Spleen (tissue), 11 donors: ENCODE measurements around the gene PXT1. TPM values are rescaled to one million over a fixed set of nuclear protein-coding genes. Genes with fewer than 3 reads are reported as not detected.

ENCODE experiments used
- DNase-seq: peaks from one replicate; pipeline ENCODE4 v3.0.0-alpha.2; 2020
- H3K27ac ChIP-seq, 8 donors: fragments of 200-600 bp; sonication (generic) in 7 of 8; 1 replicate in 4 of 8; 2 replicates in 4 of 8; pipeline versions ENCODE4 v1.5.0 to v1.8.0; 2016 to 2021; ENCODE audit warnings: inconsistent platforms in 4 of 8, mild to moderate bottlenecking in 4 of 8, moderate library complexity in 1 of 8
- H3K27me3 ChIP-seq, 7 donors: fragments of 200-600 bp; sonication (generic) in 6 of 7; replicated peaks in 1 of 7; 1 replicate in 4 of 7; 2 replicates in 3 of 7; pipeline versions ENCODE4 v1.5.0 to v1.8.0; 2016 to 2021; ENCODE audit warnings: inconsistent platforms in 3 of 7, mild to moderate bottlenecking in 1 of 7
- H3K36me3 ChIP-seq, 6 donors: fragments of 200-600 bp; sonication (generic) in 5 of 6; 1 replicate in 4 of 6; 2 replicates in 2 of 6; pipeline versions ENCODE4 v1.5.0 to v1.8.0; 2016 to 2021; ENCODE audit warnings: inconsistent platforms in 2 of 6
- H3K4me1 ChIP-seq, 6 donors: fragments of 200-600 bp; sonication (generic) in 5 of 6; 1 replicate in 3 of 6; 2 replicates in 3 of 6; pipeline versions ENCODE4 v1.5.0 to v1.8.0; 2016 to 2021; ENCODE audit warnings: inconsistent platforms in 3 of 6
- H3K4me3 ChIP-seq, 8 donors: fragments of 200-600 bp; sonication (generic) in 7 of 8; 1 replicate in 4 of 8; 2 replicates in 4 of 8; pipeline versions ENCODE4 v1.5.0 to v1.8.0; 2016 to 2021; ENCODE audit warnings: inconsistent platforms in 4 of 8, mild to moderate bottlenecking in 4 of 8, moderate library complexity in 2 of 8
- H3K9me3 ChIP-seq, 8 donors: fragments of 200-600 bp; sonication (generic) in 7 of 8; 1 replicate in 4 of 8; 2 replicates in 4 of 8; pipeline versions ENCODE4 v1.5.0 to v1.8.0; 2016 to 2021; ENCODE audit warnings: inconsistent platforms in 4 of 8
- POLR2A ChIP-seq, 3 donors: fragments of 450-650 bp; IDR thresholded peaks; one replicate each; pipeline ENCODE4 v1.5.1; 2017; ENCODE audit warnings: antibody characterized with exemption in 3 of 3, mild to moderate bottlenecking in 1 of 3
- POLR2AphosphoS5 ChIP-seq, 3 donors: sonication (generic); formaldehyde crosslinking; IDR thresholded peaks; one replicate each; pipeline ENCODE4 v1.5.1; 2017; ENCODE audit warnings: antibody characterized with exemption in 3 of 3
- WGBS, 5 donors: extraction: QIAGEN DNeasy Blood & Tissue Kit in 3 of 5; methylation state at CpG; one replicate each; pipeline versions ENCODE4 v1.1.5 to v1.1.7; 2013 to 2018; 5-methylcytosine and 5-hydroxymethylcytosine counted together
- intact Hi-C: fragments of 100-400 bp; cut with DNase I; formaldehyde crosslinking; loops from one replicate; pipeline ENCODE4 v1.15.0; 2023; ENCODE audit warnings: low total_unique reads
- polyA plus RNA-seq, 3 donors: library from polyadenylated mRNA; stranded (reverse); fragments of 200-250 nt; gene quantifications; one replicate each; pipeline ENCODE4 v1.2.1, GENCODE V29; 2013
- total RNA-seq, 7 donors: library from RNA; depleted of rRNA in 3 of 7; stranded (reverse); fragments of >200 nt in 3 of 7; fragmentation: NEBNext Ultra II Directional in 4 of 7; extraction: Animal tissue kit (Norgen Biotek cat#: 25700) in 4 of 7; gene quantifications; one replicate each; pipeline versions ENCODE4 v1.1.0 to v1.2.1, GENCODE V29; 2016 to 2021
- TF ChIP-seq, protein P1 (sequence below), 11 experiments: fragments of 200-600 bp in 7 of 11; fragments of 450-650 bp in 4 of 11; sonication (generic) in 4 of 11; IDR thresholded peaks in 8 of 11; conservative IDR thresholded peaks in 3 of 11; 1 replicate in 7 of 11; 2 replicates in 4 of 11; pipeline versions ENCODE4 v1.4.0 to v1.8.0; 2016 to 2021; ENCODE audit warnings: antibody characterized with exemption in 11 of 11, inconsistent platforms in 4 of 11, mild to moderate bottlenecking in 1 of 11
- donor health status: healthy with polysubstance abuse.
- donor health status: DM: no; HTN: no; CAD: no; lungs with moderate emphysema.
- donor health status: DM: no; HTN: no; CAD: no.
- donor health status: Bipolar disorder and iron deficiency.
- donor health status: healthy.
- donor health status: DM: no; HTN: no; CAD: no.
- donor health status: DM: yes; HTN: yes; CAD: no.

PXT1 gene
- total and polyA plus RNA-seq, 10 donors: 0.49 TPM; not detected in 9

DNA sequence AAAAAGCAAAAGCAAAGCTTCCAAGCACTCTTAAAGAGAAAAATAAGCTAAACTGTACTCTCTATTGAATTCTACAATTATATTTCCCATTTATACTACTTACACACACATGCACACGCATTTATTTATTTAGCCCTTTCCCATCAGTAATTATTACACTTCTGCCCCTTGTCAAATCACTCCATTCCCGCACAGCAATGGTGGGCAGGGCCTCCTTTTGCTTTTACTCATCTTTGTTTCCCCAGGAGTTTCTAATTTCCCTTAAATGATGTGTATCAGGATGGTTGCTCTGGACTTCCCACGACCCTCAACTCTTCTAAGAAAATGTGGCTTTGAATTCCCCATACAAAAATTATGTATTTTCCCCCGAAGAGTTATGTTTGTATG, 19.9 kb downstream of the PXT1 start:
- TF ChIP-seq POLR2AphosphoS5 (IDR thresholded peaks at IDR 0.05) (no peak), POLR2A (IDR thresholded peaks at IDR 0.05) (no peak)
- TF ChIP-seq, protein P1, sequence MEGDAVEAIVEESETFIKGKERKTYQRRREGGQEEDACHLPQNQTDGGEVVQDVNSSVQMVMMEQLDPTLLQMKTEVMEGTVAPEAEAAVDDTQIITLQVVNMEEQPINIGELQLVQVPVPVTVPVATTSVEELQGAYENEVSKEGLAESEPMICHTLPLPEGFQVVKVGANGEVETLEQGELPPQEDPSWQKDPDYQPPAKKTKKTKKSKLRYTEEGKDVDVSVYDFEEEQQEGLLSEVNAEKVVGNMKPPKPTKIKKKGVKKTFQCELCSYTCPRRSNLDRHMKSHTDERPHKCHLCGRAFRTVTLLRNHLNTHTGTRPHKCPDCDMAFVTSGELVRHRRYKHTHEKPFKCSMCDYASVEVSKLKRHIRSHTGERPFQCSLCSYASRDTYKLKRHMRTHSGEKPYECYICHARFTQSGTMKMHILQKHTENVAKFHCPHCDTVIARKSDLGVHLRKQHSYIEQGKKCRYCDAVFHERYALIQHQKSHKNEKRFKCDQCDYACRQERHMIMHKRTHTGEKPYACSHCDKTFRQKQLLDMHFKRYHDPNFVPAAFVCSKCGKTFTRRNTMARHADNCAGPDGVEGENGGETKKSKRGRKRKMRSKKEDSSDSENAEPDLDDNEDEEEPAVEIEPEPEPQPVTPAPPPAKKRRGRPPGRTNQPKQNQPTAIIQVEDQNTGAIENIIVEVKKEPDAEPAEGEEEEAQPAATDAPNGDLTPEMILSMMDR (IDR thresholded peaks at IDR 0.05 in 8 of 11, conservative IDR thresholded peaks at IDR 0.05 in 3 of 11): no peak
- no peaks in the 10 kb centered on the region for H3K27me3 ChIP-seq
- WGBS, 5 donors: 11 to 33% (median 21%) methylated on average over 4 of the region's 4 CpGs
- peak overlapping the region in 7 of 8 donors; percentile 37 to 77 (median 54) for H3K4me3 ChIP-seq
- DNase-seq: no peak
- intact Hi-C loops: no loop called here
- H3K9me3 ChIP-seq: no peaks in the 10 kb centered on the region
- H3K27ac ChIP-seq: peak overlapping the region in 7 of 8 donors; percentile 68 to 85 (median 75)
- peaks cover 0 to 18% (median 14%) of the 10 kb centered on the region in 6 donors for H3K4me1 ChIP-seq
- H3K36me3 ChIP-seq: no peaks in the 10 kb centered on the region

- Histone ChIP-seq H3K4me1 (peaks cover 0 to 18% (median 14%) of the 10 kb centered on the region in 6 donors), H3K4me3 (no peak overlapping the region), H3K9me3 (no peaks in the 10 kb centered on the region), H3K36me3 (no peaks in the 10 kb centered on the region), H3K27ac (no peak overlapping the region), H3K27me3 (no peaks in the 10 kb centered on the region)
- WGBS, 5 donors: 43 to 55% (median 53%) methylated on average over 1 of the region's 1 CpG
- TF ChIP-seq POLR2A (IDR thresholded peaks at IDR 0.05) (no peak), POLR2AphosphoS5 (IDR thresholded peaks at IDR 0.05) (no peak)
- TF ChIP-seq, protein P1 (IDR thresholded peaks at IDR 0.05 in 8 of 11, conservative IDR thresholded peaks at IDR 0.05 in 3 of 11): no peak
- DNase-seq: no peak
- intact Hi-C loops: no loop called here
Measured at GRCh38 chr6:36419310-36419709, 23.3 kb downstream of the PXT1 start.

- no peak overlapping the region for H3K27ac ChIP-seq
- H3K27me3 ChIP-seq: no peaks in the 10 kb centered on the region
- no peak for TF ChIP-seq POLR2AphosphoS5 (IDR thresholded peaks at IDR 0.05)
- TF ChIP-seq, protein P1 (IDR thresholded peaks at IDR 0.05 in 8 of 11, conservative IDR thresholded peaks at IDR 0.05 in 3 of 11): no peak
- no peak for TF ChIP-seq POLR2A (IDR thresholded peaks at IDR 0.05)
- peaks cover 0 to 6% (median 1%) of the 10 kb centered on the region in 8 donors for H3K9me3 ChIP-seq
- intact Hi-C loops: no loop called here
- no peaks in the 10 kb centered on the region for H3K36me3 ChIP-seq
- no peak overlapping the region for H3K4me3 ChIP-seq
- no peak for DNase-seq
- H3K4me1 ChIP-seq: peaks cover 0 to 14% (median 11%) of the 10 kb centered on the region in 6 donors
- WGBS, 5 donors: 77 to 87% (median 86%) methylated on average over 3 of the region's 3 CpGs
Measured at GRCh38 chr6:36418558-36418957, 24.1 kb downstream of the PXT1 start.

DNA sequence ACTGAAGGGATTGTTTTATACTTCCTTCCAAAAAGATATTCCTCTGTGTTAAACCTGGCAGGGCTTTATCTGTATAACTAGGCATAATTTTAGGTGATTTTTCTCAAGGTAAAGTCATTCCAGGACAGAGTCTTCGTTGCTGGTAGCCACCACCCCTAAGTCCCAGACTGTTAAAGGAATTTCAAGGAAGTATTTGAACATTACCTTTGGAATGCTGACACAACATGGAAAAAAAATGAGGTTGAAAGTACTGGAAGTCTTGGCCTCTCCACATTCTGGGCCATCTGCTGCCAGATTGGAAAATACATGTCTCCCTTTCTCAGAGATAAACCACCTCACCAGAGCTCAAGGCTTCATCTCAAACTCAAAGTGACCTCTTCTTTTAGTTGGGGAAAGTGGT, 28.2 kb downstream of the PXT1 start:
- peaks cover 0 to 3% (median 0%) of the 10 kb centered on the region in 6 donors for H3K4me1 ChIP-seq
- no peaks in the 10 kb centered on the region for H3K27me3 ChIP-seq
- intact Hi-C loops: no loop called here
- H3K27ac ChIP-seq: no peak overlapping the region
- TF ChIP-seq POLR2A (IDR thresholded peaks at IDR 0.05) (no peak), POLR2AphosphoS5 (IDR thresholded peaks at IDR 0.05) (no peak)
- TF ChIP-seq, protein P1 (IDR thresholded peaks at IDR 0.05 in 8 of 11, conservative IDR thresholded peaks at IDR 0.05 in 3 of 11): no peak
- WGBS, 5 donors: 53 to 78% (median 69%) methylated on average over 1 of the region's 1 CpG
- H3K36me3 ChIP-seq: no peaks in the 10 kb centered on the region
- H3K4me3 ChIP-seq: no peak overlapping the region
- peaks cover 0 to 20% (median 9%) of the 10 kb centered on the region in 8 donors for H3K9me3 ChIP-seq
- DNase-seq: no peak
